RCC 7860 (cell line): Measurements from ENCODE around the gene APEX1.
A peak's percentile ranks its signal among the peaks of the same experiment; 100 is the strongest.

ENCODE experiments used
- DNase-seq: peaks from one replicate; pipeline ENCODE4 v3.0.0-alpha.2; 2015; ENCODE audit warnings: low spot score
- FAIRE-seq: peaks from 2 replicates; lab custom pipeline; 2012; peaks lifted over from hg19 to GRCh38; lab: Jason Lieb, UNC

APEX1 gene

GRCh38 chr14:20454516-20455354 lies at the start of gene APEX1, which contains the start of gene OSGEP:
Gene APEX1, plus strand, starts transcription at chr14:20455226. Its CDS starts 420 bp downstream, at chr14:20455646.
Gene OSGEP, minus strand, starts transcription at chr14:20454812. Its CDS starts 129 bp downstream, at chr14:20454683.
- FAIRE-seq (peak; percentile 69), DNase-seq (peak; percentile 89)

GRCh38 chr14:20409226-20409625 lies 45.8 kb upstream of the APEX1 start:
- FAIRE-seq (no peak), DNase-seq (peak; percentile 20)

GRCh38 chr14:20412411-20412810 lies 42.6 kb upstream of the APEX1 start:
- DNase-seq: no peak
- FAIRE-seq: no peak

GRCh38 chr14:20412876-20413743 lies 41.9 kb upstream of the APEX1 start, which contains the start of gene TEP1:
Gene TEP1, minus strand, starts transcription at chr14:20413501. Its CDS starts 5,062 bp downstream, at chr14:20408439.
- peak; percentile 52 for DNase-seq

GRCh38 chr14:20413744-20414082 lies 41.3 kb upstream of the APEX1 start:
- FAIRE-seq (no peak), DNase-seq (no peak)

More at GRCh38 chr14:20412876-20413743, 41.9 kb upstream of the APEX1 start, which contains the start of gene TEP1:
- no peak for FAIRE-seq

- DNase-seq: no peak
- FAIRE-seq: no peak
Measured at GRCh38 chr14:20415782-20416206, 39.2 kb upstream of the APEX1 start.

- DNase-seq (no peak), FAIRE-seq (no peak)
Measured at GRCh38 chr14:20416223-20416622, 38.8 kb upstream of the APEX1 start.

- DNase-seq (no peak), FAIRE-seq (no peak)
Measured at GRCh38 chr14:20417250-20418186, 37.5 kb upstream of the APEX1 start.

- FAIRE-seq: no peak
- no peak for DNase-seq
Measured at GRCh38 chr14:20418501-20418909, 36.5 kb upstream of the APEX1 start.

- no peak for FAIRE-seq
- DNase-seq: no peak
Measured at GRCh38 chr14:20419419-20419818, 35.6 kb upstream of the APEX1 start.

GRCh38 chr14:20421267-20421666 lies 33.8 kb upstream of the APEX1 start:
- no peak for FAIRE-seq

GRCh38 chr14:20422886-20423285 lies 32.1 kb upstream of the APEX1 start:
- DNase-seq (no peak), FAIRE-seq (no peak)

More at GRCh38 chr14:20421267-20421666, 33.8 kb upstream of the APEX1 start:
- no peak for DNase-seq

GRCh38 chr14:20424851-20425250 lies 30.2 kb upstream of the APEX1 start:
- no peak for FAIRE-seq
- no peak for DNase-seq

- FAIRE-seq: peak; percentile 58
- peak; percentile 40 for DNase-seq
Measured at GRCh38 chr14:20427231-20428009, 27.6 kb upstream of the APEX1 start.

- FAIRE-seq: no peak
- DNase-seq: no peak
Measured at GRCh38 chr14:20428010-20428365, 27.0 kb upstream of the APEX1 start.

- FAIRE-seq (no peak), DNase-seq (no peak)
Measured at GRCh38 chr14:20428802-20429201, 26.2 kb upstream of the APEX1 start.

- DNase-seq (no peak), FAIRE-seq (no peak)
Measured at GRCh38 chr14:20429801-20430669, 25.0 kb upstream of the APEX1 start.

- FAIRE-seq: no peak
Measured at GRCh38 chr14:20434701-20435581, 20.1 kb upstream of the APEX1 start.

More at GRCh38 chr14:20434701-20435581, 20.1 kb upstream of the APEX1 start:
- no peak for DNase-seq
